Activated naive CD8-positive, alpha-beta T cell treated with anti-CD3 and anti-CD28 coated beads, Interleukin-2, amount 50 U/mL, for 24 hours (primary cell): ENCODE results near the gene POLRMT.
"Not testable (repeated sequence)": the region's sequence is repeated elsewhere in the genome, so short reads cannot be mapped to it uniquely, and the experiment has no call there.

ENCODE experiments used
- ATAC-seq: fragments of 150-1000 bp; cut with Tn5 transposase; one replicate; pipeline ENCODE4 v1.10.0; 2021
- DNase-seq: peaks from one replicate; pipeline ENCODE4 v3.0.0; 2021
- H3K27ac Mint-ChIP-seq: one replicate; pipeline ENCODE4 v1.8.0; 2021; ENCODE audit warnings: mild to moderate bottlenecking, mixed read lengths
- H3K27me3 Mint-ChIP-seq: one replicate; pipeline ENCODE4 v1.8.0; 2021; ENCODE audit warnings: mixed read lengths
- H3K36me3 Mint-ChIP-seq: one replicate; pipeline ENCODE4 v1.8.0; 2021; ENCODE audit warnings: low read depth, mixed read lengths
- H3K4me1 Mint-ChIP-seq: one replicate; pipeline ENCODE4 v1.8.0; 2021; ENCODE audit warnings: mixed read lengths
- H3K4me3 Mint-ChIP-seq: one replicate; pipeline ENCODE4 v1.8.0; 2021; ENCODE audit warnings: mild to moderate bottlenecking, moderate library complexity, mixed read lengths
- H3K9me3 Mint-ChIP-seq: one replicate; pipeline ENCODE4 v1.8.0; 2021; ENCODE audit warnings: mixed read lengths

POLRMT gene

DNA sequence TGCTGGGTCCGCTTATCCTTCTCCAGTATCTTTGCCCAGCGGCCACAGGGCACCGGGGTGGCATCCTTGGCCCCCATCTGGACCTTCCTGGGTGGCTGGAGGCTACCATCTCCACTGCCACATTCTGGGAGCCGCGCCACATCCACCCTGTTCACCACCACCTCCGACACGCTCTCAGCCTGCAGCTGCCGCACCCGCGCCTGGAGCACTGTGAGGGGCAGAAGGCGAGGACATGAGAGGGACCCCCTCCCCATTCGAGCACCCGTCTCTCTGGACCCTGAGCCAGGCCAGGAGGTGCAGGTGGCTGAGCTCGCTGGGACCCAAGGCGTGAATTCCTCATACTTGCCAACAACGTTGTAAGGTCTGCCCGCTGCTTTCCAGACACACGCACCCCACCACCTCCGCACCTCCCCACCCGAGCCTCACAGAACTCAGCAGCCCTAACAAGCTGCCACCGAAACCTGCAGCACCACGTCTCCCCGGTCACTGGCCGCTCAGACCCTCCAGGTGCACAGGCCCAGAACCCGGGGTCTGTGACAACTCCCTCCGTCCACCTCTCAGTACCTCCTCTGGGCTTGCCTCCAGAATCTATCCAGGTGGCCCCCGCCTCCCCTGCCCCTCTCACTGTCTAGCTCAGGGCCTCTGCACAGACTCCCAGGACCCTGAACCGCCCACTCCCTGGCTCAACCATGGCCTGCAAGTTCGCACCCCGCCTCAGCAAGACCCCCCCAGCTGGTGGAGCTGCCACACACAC is 3.2 kb downstream of the POLRMT start:
- DNase-seq (no peak), ATAC-seq (no peak)
- H3K36me3 Mint-ChIP-seq: peaks cover 29% of the 10 kb centered on the region
- peaks cover 2% of the 10 kb centered on the region for H3K27me3 Mint-ChIP-seq
- no peak overlapping the region for H3K27ac Mint-ChIP-seq
- no peak overlapping the region for H3K4me3 Mint-ChIP-seq
- H3K9me3 Mint-ChIP-seq: no peaks in the 10 kb centered on the region
- peaks cover 36% of the 10 kb centered on the region for H3K4me1 Mint-ChIP-seq

DNA sequence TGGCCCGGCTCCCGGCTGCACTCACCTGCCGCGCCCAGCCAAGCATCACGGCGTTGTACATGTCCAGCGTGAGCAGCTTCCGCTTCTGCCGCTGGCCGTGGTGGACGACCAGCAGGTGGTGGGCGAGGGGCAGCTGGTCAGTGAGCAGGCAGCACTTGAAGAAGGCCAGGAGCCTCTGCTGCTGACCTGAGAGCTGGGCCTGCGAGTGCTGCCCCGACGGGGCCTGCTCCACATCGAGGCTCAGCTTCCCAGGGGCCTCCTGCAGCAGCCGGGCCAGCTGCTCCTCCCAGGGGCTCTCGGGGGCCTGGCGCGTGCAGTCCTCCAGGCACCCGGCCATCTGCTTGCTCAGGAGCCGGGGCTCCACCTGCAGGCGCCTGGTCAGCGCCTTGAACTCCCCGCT is 3.8 kb downstream of the POLRMT start:
- not testable (repeated sequence) for ATAC-seq, H3K27me3 Mint-ChIP-seq, H3K9me3 Mint-ChIP-seq, DNase-seq, H3K27ac Mint-ChIP-seq, H3K4me3 Mint-ChIP-seq
- peaks cover 36% of the 10 kb centered on the region for H3K4me1 Mint-ChIP-seq
- H3K36me3 Mint-ChIP-seq: peaks cover 30% of the 10 kb centered on the region

GRCh38 chr19:628168-628567 is 5.2 kb downstream of the POLRMT start:
- ATAC-seq (no peak), DNase-seq (no peak)
- no peak overlapping the region for H3K27ac Mint-ChIP-seq
- peaks cover 33% of the 10 kb centered on the region for H3K36me3 Mint-ChIP-seq
- no peaks in the 10 kb centered on the region for H3K27me3 Mint-ChIP-seq
- no peak overlapping the region for H3K4me3 Mint-ChIP-seq
- peaks cover 26% of the 10 kb centered on the region for H3K4me1 Mint-ChIP-seq
- H3K9me3 Mint-ChIP-seq: no peaks in the 10 kb centered on the region

- H3K9me3 Mint-ChIP-seq, DNase-seq, ATAC-seq, H3K27me3 Mint-ChIP-seq, H3K27ac Mint-ChIP-seq, H3K4me3 Mint-ChIP-seq: not testable (repeated sequence)
- Mint-ChIP-seq H3K4me1 (peaks cover 12% of the 10 kb centered on the region), H3K36me3 (peaks cover 30% of the 10 kb centered on the region)
Observed at GRCh38 chr19:626566-626965, 6.8 kb downstream of the POLRMT start.

DNA sequence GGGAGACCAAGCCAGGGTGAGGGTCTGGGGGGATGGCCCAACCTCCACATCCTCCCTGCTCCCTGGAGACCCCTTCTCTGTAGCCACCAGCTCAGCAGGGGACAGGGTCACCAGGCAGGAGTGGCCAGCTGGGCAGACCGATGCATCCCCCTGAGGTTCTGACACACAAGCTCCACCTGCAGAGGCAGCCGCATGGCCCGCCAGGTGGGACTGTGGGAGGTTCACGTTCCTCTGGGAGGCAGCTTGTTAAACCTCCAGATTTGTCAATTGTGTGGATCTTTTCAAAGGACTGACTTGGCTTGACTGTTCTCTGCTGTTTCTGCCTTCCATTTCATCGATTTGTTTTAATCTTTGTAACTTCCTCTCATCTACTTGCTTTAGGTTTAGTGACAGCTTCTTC is 8.1 kb downstream of the POLRMT start:
- peaks cover 4% of the 10 kb centered on the region for H3K4me1 Mint-ChIP-seq
- peaks cover 23% of the 10 kb centered on the region for H3K36me3 Mint-ChIP-seq
- DNase-seq (no peak), ATAC-seq (no peak)
- no peak overlapping the region for H3K27ac Mint-ChIP-seq
- H3K4me3 Mint-ChIP-seq: no peak overlapping the region
- no peaks in the 10 kb centered on the region for H3K9me3 Mint-ChIP-seq
- no peaks in the 10 kb centered on the region for H3K27me3 Mint-ChIP-seq

GRCh38 chr19:624433-625109 is 8.8 kb downstream of the POLRMT start:
- peaks cover 3% of the 10 kb centered on the region for H3K4me1 Mint-ChIP-seq
- H3K36me3 Mint-ChIP-seq: peaks cover 20% of the 10 kb centered on the region
- H3K9me3 Mint-ChIP-seq: no peaks in the 10 kb centered on the region
- ATAC-seq (peak; percentile 8), DNase-seq (no peak)
- H3K4me3 Mint-ChIP-seq: no peak overlapping the region
- H3K27me3 Mint-ChIP-seq: no peaks in the 10 kb centered on the region
- no peak overlapping the region for H3K27ac Mint-ChIP-seq

- H3K4me1 Mint-ChIP-seq: peaks cover 2% of the 10 kb centered on the region
- no peak overlapping the region for H3K27ac Mint-ChIP-seq
- DNase-seq (no peak), ATAC-seq (no peak)
- H3K9me3 Mint-ChIP-seq: no peaks in the 10 kb centered on the region
- no peak overlapping the region for H3K4me3 Mint-ChIP-seq
- peaks cover 19% of the 10 kb centered on the region for H3K36me3 Mint-ChIP-seq
- H3K27me3 Mint-ChIP-seq: no peaks in the 10 kb centered on the region
Observed at GRCh38 chr19:623974-624373, 9.4 kb downstream of the POLRMT start.

- peaks cover 16% of the 10 kb centered on the region for H3K36me3 Mint-ChIP-seq
- H3K9me3 Mint-ChIP-seq: no peaks in the 10 kb centered on the region
- ATAC-seq (no peak), DNase-seq (no peak)
- no peaks in the 10 kb centered on the region for H3K4me1 Mint-ChIP-seq
- H3K4me3 Mint-ChIP-seq: no peak overlapping the region
- H3K27me3 Mint-ChIP-seq: no peaks in the 10 kb centered on the region
- no peak overlapping the region for H3K27ac Mint-ChIP-seq
Observed at GRCh38 chr19:623175-623916, 10.0 kb downstream of the POLRMT start.

GRCh38 chr19:622666-623065 is 10.7 kb downstream of the POLRMT start:
- Mint-ChIP-seq H3K27me3 (no peaks in the 10 kb centered on the region), H3K36me3 (peaks cover 14% of the 10 kb centered on the region), H3K9me3 (no peaks in the 10 kb centered on the region), H3K4me1 (no peaks in the 10 kb centered on the region), H3K27ac (no peak overlapping the region), H3K4me3 (no peak overlapping the region)
- DNase-seq (no peak), ATAC-seq (no peak)

DNA sequence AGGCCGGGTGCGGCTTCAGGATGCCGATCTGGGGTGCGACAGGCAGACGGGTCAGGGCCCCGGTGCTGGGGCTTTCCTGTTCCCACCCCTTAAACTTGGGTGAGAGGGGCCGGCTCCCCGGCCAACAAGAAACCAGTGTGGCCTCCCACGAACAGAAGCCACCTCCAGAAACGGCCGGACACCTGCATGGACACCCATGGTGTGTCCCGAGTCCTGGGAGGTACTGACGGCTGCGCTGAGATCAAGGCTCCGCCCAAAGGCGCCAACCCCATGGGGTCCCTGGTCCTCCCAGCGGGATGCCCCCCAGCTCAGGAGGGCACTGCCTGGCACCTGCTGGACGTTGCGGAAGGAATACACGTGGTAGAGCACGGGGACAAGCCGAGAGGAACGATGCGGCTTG is 11.5 kb downstream of the POLRMT start:
- H3K9me3 Mint-ChIP-seq: no peaks in the 10 kb centered on the region
- no peak overlapping the region for H3K27ac Mint-ChIP-seq
- DNase-seq (no peak), ATAC-seq (no peak)
- H3K4me3 Mint-ChIP-seq: no peak overlapping the region
- H3K4me1 Mint-ChIP-seq: no peaks in the 10 kb centered on the region
- peaks cover 16% of the 10 kb centered on the region for H3K36me3 Mint-ChIP-seq
- H3K27me3 Mint-ChIP-seq: no peaks in the 10 kb centered on the region

- not testable (repeated sequence) for H3K4me3 Mint-ChIP-seq, H3K27me3 Mint-ChIP-seq, H3K27ac Mint-ChIP-seq, ATAC-seq, H3K9me3 Mint-ChIP-seq, H3K4me1 Mint-ChIP-seq, DNase-seq
- peaks cover 15% of the 10 kb centered on the region for H3K36me3 Mint-ChIP-seq
Observed at GRCh38 chr19:621191-621590, 12.1 kb downstream of the POLRMT start.

DNA sequence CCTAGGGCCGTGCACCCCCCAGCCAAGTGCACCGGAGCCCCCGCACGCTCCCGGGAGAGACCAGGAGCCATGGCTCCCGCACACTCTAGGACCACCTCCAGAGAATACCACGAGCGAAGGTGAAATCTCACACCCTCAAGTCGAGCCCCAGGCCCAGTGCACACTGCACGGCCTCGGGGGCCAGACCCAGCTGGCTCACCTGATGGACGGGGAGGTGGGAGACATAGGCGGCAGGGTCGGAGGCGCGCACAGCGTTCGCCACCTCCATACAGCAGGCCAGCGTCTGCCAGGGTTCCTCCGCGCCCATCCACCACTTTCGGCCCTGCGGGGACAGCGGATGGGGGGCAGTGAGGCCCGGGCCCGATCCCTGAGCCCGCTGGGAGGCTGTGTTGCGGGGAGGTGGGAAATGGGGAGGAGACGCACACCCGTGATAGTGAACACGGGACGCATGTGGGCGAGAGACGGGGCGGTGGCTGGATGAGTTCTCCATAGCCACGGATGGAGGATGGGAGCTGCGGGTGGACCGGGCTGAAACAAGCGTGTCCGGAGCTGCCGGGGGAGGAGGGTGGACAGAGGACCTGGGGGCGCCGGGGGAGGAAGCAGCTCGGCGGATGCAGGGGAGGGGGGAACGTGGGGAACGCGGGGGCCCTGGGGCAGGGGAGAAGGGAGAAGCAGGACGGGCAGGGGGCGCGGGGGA is 13.0 kb downstream of the POLRMT start:
- H3K27me3 Mint-ChIP-seq: no peaks in the 10 kb centered on the region
- no peak for DNase-seq
- H3K36me3 Mint-ChIP-seq: peaks cover 12% of the 10 kb centered on the region
- no peak overlapping the region for H3K27ac Mint-ChIP-seq
- no peak overlapping the region for H3K4me3 Mint-ChIP-seq
- ATAC-seq: no peak
- H3K4me1 Mint-ChIP-seq: peaks cover 3% of the 10 kb centered on the region
- H3K9me3 Mint-ChIP-seq: no peaks in the 10 kb centered on the region

DNA sequence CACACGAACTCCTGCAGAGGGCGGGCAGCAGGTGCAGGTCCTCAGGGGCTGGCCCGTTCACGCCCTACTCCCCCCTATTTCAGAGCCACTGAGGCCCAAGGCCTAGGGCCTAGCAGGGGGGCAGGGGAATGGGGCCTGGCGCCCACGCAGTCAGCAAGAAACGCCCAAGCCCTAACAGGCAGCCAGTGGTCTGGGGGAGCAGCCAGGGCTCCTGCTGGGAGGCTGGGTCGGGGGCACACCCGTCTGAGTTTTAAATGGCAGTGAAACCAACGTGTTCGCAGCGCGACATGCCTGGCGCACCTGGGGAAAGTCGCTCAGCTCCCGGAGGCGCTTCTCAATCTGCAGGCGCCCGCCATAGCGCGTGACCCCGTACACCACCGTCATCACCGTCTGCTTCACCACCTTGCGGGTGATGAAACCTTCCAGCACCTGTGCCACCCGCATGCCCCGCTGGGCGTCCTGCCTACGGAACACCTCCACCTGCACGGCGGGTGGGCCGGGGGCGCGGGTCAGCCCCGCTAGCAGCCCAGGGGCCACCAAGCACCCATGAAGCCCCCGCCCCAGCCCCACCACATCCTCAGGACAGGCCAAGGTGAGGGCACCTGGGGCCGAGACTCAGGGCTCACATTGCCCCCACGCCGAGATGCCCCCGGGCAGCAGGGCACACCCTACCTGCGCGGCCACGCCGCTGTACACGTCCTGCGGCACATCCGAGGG is 13.9 kb downstream of the POLRMT start:
- Mint-ChIP-seq H3K4me3 (no peak overlapping the region), H3K36me3 (peaks cover 11% of the 10 kb centered on the region), H3K27me3 (no peaks in the 10 kb centered on the region), H3K27ac (no peak overlapping the region), H3K4me1 (peaks cover 3% of the 10 kb centered on the region), H3K9me3 (no peaks in the 10 kb centered on the region)
- ATAC-seq: no peak
- no peak for DNase-seq

DNA sequence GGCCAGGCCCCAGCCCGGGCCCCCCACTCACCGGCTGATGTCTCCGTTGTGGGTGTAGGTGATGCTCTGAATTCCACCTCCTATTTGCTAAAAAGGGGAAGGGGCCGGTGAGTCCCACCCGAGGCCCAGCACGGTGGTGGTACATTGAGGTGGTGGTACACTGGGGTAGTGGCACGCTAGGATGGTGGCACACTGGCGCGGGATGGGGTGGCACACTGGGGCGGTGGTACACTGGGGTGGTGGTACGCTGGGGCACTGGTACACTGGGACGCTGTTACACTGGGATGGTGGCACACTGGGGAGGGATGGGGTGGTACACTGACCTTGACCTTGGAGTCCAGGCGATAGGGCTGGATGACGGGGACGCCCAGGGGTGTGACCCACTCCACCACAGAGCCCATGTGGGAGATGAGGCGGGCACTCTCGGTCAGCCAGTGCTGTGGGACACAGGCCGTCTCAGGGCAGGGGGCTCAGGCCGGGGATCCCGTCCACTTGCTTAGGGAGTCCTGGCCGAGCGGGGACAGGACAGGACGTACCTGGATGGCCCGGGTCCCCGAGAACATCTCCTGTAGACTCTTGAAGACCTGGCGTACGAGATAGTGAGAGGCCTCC is 14.6 kb downstream of the POLRMT start:
- DNase-seq (no peak), ATAC-seq (no peak)
- Mint-ChIP-seq H3K4me1 (peaks cover 3% of the 10 kb centered on the region), H3K4me3 (no peak overlapping the region), H3K27me3 (no peaks in the 10 kb centered on the region), H3K9me3 (no peaks in the 10 kb centered on the region), H3K36me3 (peaks cover 10% of the 10 kb centered on the region), H3K27ac (no peak overlapping the region)
